HCT116 (cell line): ENCODE results near the gene DEXI. TPM values are rescaled to one million over a fixed set of nuclear protein-coding genes. Genes with fewer than 3 reads are reported as not detected.

Source experiments
- ATAC-seq: fragments of 200-7000 bp; cut with Tn5 transposase; 2 replicates; pipeline ENCODE4 v1.9.1; 2020; ENCODE audit warnings: mild to moderate bottlenecking, moderate library complexity
- BruUV-seq: library from RNA; stranded (reverse); fragments of 400-500 nt; replicated peaks from 2 replicates; lab custom pipeline; 2021; lab: Mats Ljungman, UMichigan
- CTCF ChIA-PET: fragments of 300-600 bp; sonication (Branson Sonifier 250); formaldehyde crosslinking; loops from one replicate; lab custom pipeline; 2021; ENCODE audit warnings: antibody characterized with exemption; lab: Charles Lee
- POLR2A ChIA-PET: fragments of 300-600, 350-600 bp; sonication (Branson Sonifier 250); formaldehyde crosslinking; loops from one replicate; lab custom pipeline; 2021; ENCODE audit warnings: antibody characterized with exemption; lab: Charles Lee
- RAD21 ChIA-PET, 2 experiments: fragments of 300-600 bp; sonication (Branson Sonifier 250); formaldehyde crosslinking; loops; one replicate each; lab custom pipeline; 2023; ENCODE audit warnings: low total read pairs in 2 of 2; ENCODE audit not compliant: uncharacterized antibody in 2 of 2, unreplicated experiment in 2 of 2, low non-redundant PET in 1 of 2; lab: Charles Lee
- DNase-seq: peaks from one replicate; pipeline ENCODE4 v3.0.0-alpha.2; 2010; ENCODE audit warnings: low read depth, low spot score
- H2AFZ ChIP-seq: fragments of 200-600 bp; shearing (Covaris generic), sonication (generic); 2 replicates; pipeline ENCODE4 v1.6.1; 2017; ENCODE audit warnings: low read depth, mixed run types, mixed read lengths, antibody characterized with exemption, low read length; ENCODE audit not compliant: poor library complexity, severe bottlenecking
- H3K27ac ChIP-seq: 2 replicates; pipeline ENCODE4 v1.5.1; 2012; ENCODE audit warnings: low read depth, low read length
- H3K27me3 ChIP-seq: fragments of 200-600 bp; sonication (generic); 2 replicates; pipeline ENCODE4 v1.6.1; 2016; ENCODE audit warnings: mixed run types, low read length, mixed read lengths; ENCODE audit not compliant: insufficient read depth
- H3K36me3 ChIP-seq, 2 experiments: fragments of 200-500 bp in 1 of 2; fragments of 200-600 bp in 1 of 2; sonication (Bioruptor generic) in 1 of 2; sonication (generic) in 1 of 2; 2 replicates each; pipeline versions ENCODE4 v1.5.1 to v1.6.1; 2014 to 2016; ENCODE audit warnings: low read length in 2 of 2, inconsistent platforms in 1 of 2, mixed read lengths in 1 of 2, mixed run types in 1 of 2; ENCODE audit not compliant: insufficient read depth in 2 of 2, control insufficient read depth in 1 of 2
- H3K4me1 ChIP-seq, 2 experiments: fragments of 200-600 bp in 1 of 2; sonication (generic) in 1 of 2; 2 replicates each; pipeline versions ENCODE4 v1.5.1 to v1.6.1; 2012 to 2017; ENCODE audit warnings: low read length in 2 of 2, inconsistent platforms in 1 of 2, mild to moderate bottlenecking in 1 of 2, mixed read lengths in 1 of 2, mixed run types in 1 of 2, moderate library complexity in 1 of 2; ENCODE audit not compliant: insufficient read depth in 2 of 2, control insufficient read depth in 1 of 2
- H3K4me2 ChIP-seq: fragments of 200-600 bp; sonication (generic); 2 replicates; pipeline ENCODE4 v1.6.1; 2017; ENCODE audit warnings: mixed run types, low read length, mixed read lengths
- H3K4me3 ChIP-seq, 2 experiments: fragments of 200-600 bp in 1 of 2; sonication (generic) in 1 of 2; replicated peaks in 1 of 2; 2 replicates each; pipeline ENCODE4 v1.5.1; 2011 to 2016; ENCODE audit warnings: low read length in 2 of 2, control low read depth in 1 of 2, low read depth in 1 of 2, mild to moderate bottlenecking in 1 of 2, mixed read lengths in 1 of 2, mixed run types in 1 of 2
- H3K79me2 ChIP-seq: fragments of 200-600 bp; sonication (generic); 2 replicates; pipeline ENCODE4 v1.6.1; 2017; ENCODE audit warnings: mild to moderate bottlenecking, mixed run types, low read length, moderate library complexity, mixed read lengths; ENCODE audit not compliant: insufficient read depth
- H3K9ac ChIP-seq: fragments of 200-600 bp; sonication (generic); 2 replicates; pipeline ENCODE4 v1.6.1; 2016; ENCODE audit warnings: low read length, mixed read lengths
- H3K9me2 ChIP-seq: fragments of 200-600 bp; sonication (generic), shearing (Covaris generic); 2 replicates; pipeline ENCODE4 v1.6.1; 2017; ENCODE audit warnings: mixed run types, mild to moderate bottlenecking, moderate library complexity; ENCODE audit not compliant: insufficient read depth
- H3K9me3 ChIP-seq, 2 experiments: fragments of 200-500 bp in 1 of 2; fragments of 200-600 bp in 1 of 2; sonication (Bioruptor generic) in 1 of 2; sonication (generic) in 1 of 2; 2 replicates each; pipeline ENCODE4 v1.6.1; 2014 to 2017; ENCODE audit warnings: low read length in 2 of 2, mixed read lengths in 2 of 2, inconsistent platforms in 1 of 2, low read depth in 1 of 2, mild to moderate bottlenecking in 1 of 2, mixed run types in 1 of 2, moderate library complexity in 1 of 2; ENCODE audit not compliant: control insufficient read depth in 1 of 2, insufficient read depth in 1 of 2
- H4K20me1 ChIP-seq: fragments of 200-600 bp; sonication (generic), shearing (Covaris generic); 2 replicates; pipeline ENCODE4 v1.6.1; 2017; ENCODE audit warnings: mixed run types, mild to moderate bottlenecking, moderate library complexity; ENCODE audit not compliant: insufficient read depth
- CBX3 ChIP-seq: IDR thresholded peaks from 2 replicates; pipeline ENCODE4 v1.6.1; 2012; ENCODE audit warnings: low read depth
- CEBPB ChIP-seq: IDR thresholded peaks from 2 replicates; pipeline ENCODE4 v1.6.1; 2012; ENCODE audit warnings: low read depth
- EGR1 ChIP-seq: IDR thresholded peaks from 2 replicates; pipeline ENCODE4 v1.6.1; 2012; ENCODE audit warnings: low read depth
- ELF1 ChIP-seq: IDR thresholded peaks from 2 replicates; pipeline ENCODE4 v1.6.1; 2012; ENCODE audit warnings: low read depth, borderline replicate concordance
- EZH2 ChIP-seq: fragments of 200-600 bp; sonication (generic); IDR thresholded peaks from 2 replicates; pipeline ENCODE4 v1.6.1; 2017; ENCODE audit warnings: antibody characterized with exemption, mixed run types
- FOSL1 ChIP-seq: IDR thresholded peaks from 2 replicates; pipeline ENCODE4 v1.6.1; 2012; ENCODE audit warnings: low read depth
- RAD21 ChIP-seq: IDR thresholded peaks from 2 replicates; pipeline ENCODE4 v1.6.1; 2012; ENCODE audit warnings: low read depth, mild to moderate bottlenecking
- SIN3A ChIP-seq: IDR thresholded peaks from 2 replicates; pipeline ENCODE4 v1.6.1; 2012; ENCODE audit warnings: low read depth
- ZFX ChIP-seq: fragments of 450-650 bp; IDR thresholded peaks from 2 replicates; pipeline ENCODE4 v1.6.1; 2017
- ZNF274 ChIP-seq: fragments of 200-500 bp; sonication (Bioruptor generic); IDR thresholded peaks from 2 replicates; pipeline ENCODE4 v1.6.1; 2014; ENCODE audit warnings: mild to moderate bottlenecking, low read depth, low read length, inconsistent platforms
- intact Hi-C: fragments of 100-400 bp; cut with micrococcal nuclease; formaldehyde crosslinking; loops from 2 replicates; pipeline ENCODE4 v1.10.0; 2022
- total RNA-seq: library from RNA; stranded (reverse); gene quantifications from one replicate; pipeline ENCODE4 v1.2.1, GENCODE V29; 2021; ENCODE audit not compliant: unreplicated experiment
- TF ChIP-seq, protein P1 (sequence below): IDR thresholded peaks from 2 replicates; pipeline ENCODE4 v1.6.1; 2012
- TF ChIP-seq, protein P2 (sequence below): IDR thresholded peaks from 2 replicates; pipeline ENCODE4 v1.6.1; 2012
- TF ChIP-seq, protein P3 (sequence below), 3 experiments: fragments of 200-600 bp in 1 of 3; sonication (generic) in 1 of 3; IDR thresholded peaks in 2 of 3; conservative IDR thresholded peaks in 1 of 3; 2 replicates each; pipeline ENCODE4 v1.5.1; 2012 to 2017; ENCODE audit warnings: low read depth in 2 of 3, low read length in 2 of 3, antibody characterized with exemption in 1 of 3, borderline replicate concordance in 1 of 3, control low read depth in 1 of 3, mild to moderate bottlenecking in 1 of 3, mixed read lengths in 1 of 3, mixed run types in 1 of 3, moderate library complexity in 1 of 3; ENCODE audit not compliant: insufficient read depth in 1 of 3
- TF ChIP-seq, protein P4 (sequence below): IDR thresholded peaks from 2 replicates; pipeline ENCODE4 v1.6.1; 2012; ENCODE audit warnings: low read depth

Gene DEXI
- total RNA-seq, 1 experiment from 2014 or later = 37.8 TPM

DNA sequence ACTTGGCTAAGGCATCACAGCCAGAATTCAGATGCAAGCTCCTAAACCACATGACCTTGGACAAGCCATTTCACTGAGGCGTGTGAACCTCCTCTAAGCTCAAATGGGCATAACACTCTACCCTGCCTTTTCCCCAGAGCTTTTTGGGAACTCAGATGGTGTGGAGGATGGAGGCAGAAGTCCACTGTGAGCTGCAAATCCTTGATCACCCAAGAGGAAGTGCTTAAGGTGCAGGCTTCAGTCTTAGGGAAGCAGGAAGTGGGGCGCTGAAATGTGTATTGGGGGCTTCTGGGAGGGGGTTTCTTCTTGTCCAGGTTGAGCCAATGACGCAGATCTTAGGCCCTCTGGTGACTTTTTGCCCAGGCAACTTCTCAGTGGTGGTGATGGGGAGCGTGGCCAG lies 52.4 kb downstream of the DEXI start:
- Histone ChIP-seq H3K27me3 (peaks cover 40% of the 10 kb centered on the region; the same call in 1 of the 2 replicates), H4K20me1 (no peaks in the 10 kb centered on the region), H3K79me2 (no peaks in the 10 kb centered on the region), H3K4me3 (no peak overlapping the region), H3K4me1 (no peaks in the 10 kb centered on the region), H3K27ac (no peak overlapping the region), H3K9ac (no peak overlapping the region), H3K9me3 (no peaks in the 10 kb centered on the region), H3K9me2 (no peaks in the 10 kb centered on the region), H2AFZ (no peak overlapping the region), H3K36me3 (no peaks in the 10 kb centered on the region), H3K4me2 (no peak overlapping the region)
- POLR2A ChIA-PET = no interaction called here
- no TSS peak for BruUV-seq
- ATAC-seq (no peak), DNase-seq (no peak)
- intact Hi-C loops = no loop called here
- CTCF ChIA-PET = no interaction called here
- RAD21 ChIA-PET = no interaction called here
- TF ChIP-seq CBX3 (no peak), ZNF274 (no peak), EZH2 (no peak), ELF1 (no peak), SIN3A (no peak), CEBPB (no peak), ZFX (no peak), FOSL1 (no peak)
- TF ChIP-seq, protein P1, sequence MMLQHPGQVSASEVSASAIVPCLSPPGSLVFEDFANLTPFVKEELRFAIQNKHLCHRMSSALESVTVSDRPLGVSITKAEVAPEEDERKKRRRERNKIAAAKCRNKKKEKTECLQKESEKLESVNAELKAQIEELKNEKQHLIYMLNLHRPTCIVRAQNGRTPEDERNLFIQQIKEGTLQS = no peak
- TF ChIP-seq, protein P2, sequence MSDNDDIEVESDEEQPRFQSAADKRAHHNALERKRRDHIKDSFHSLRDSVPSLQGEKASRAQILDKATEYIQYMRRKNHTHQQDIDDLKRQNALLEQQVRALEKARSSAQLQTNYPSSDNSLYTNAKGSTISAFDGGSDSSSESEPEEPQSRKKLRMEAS = no peak

DNA sequence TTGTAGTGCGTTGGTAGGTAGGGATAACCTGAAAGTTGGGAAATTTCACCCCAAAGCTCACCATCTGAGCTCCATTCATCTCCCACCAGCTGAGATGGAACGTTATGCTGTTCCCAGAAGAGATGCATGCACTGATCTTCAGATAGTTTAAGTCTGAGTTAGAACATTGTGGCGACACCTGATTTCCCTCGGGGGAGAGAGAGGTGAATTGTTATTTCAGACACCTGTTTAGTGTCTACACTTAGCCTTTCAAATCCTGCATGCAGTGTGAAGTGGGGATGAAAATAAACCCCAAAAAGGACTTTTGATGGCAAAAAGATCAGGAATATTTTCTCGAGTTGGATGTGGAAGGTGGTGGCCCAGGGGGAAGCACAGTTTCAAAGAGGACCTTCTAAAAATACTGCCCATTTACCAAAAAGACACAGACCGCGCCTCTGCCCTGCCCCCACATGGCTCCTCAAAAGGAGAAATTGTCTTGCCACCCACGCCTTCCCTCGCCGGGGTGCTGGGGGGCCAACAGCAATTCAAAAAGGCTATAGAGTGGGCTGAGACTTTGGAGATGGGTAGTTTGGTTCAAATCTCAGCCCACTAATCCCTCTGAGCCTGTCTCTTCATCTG lies 53.8 kb downstream of the DEXI start:
- Histone ChIP-seq H3K9ac (no peak overlapping the region), H3K4me1 (no peaks in the 10 kb centered on the region), H3K9me3 (no peaks in the 10 kb centered on the region), H3K9me2 (no peaks in the 10 kb centered on the region), H4K20me1 (no peaks in the 10 kb centered on the region), H3K36me3 (no peaks in the 10 kb centered on the region), H2AFZ (no peak overlapping the region), H3K4me3 (no peak overlapping the region), H3K27me3 (peaks cover 42% of the 10 kb centered on the region; the same call in 1 of the 2 replicates), H3K27ac (no peak overlapping the region), H3K4me2 (no peak overlapping the region), H3K79me2 (no peaks in the 10 kb centered on the region)
- no peak for DNase-seq
- no TSS peak for BruUV-seq
- POLR2A ChIA-PET = no interaction called here
- intact Hi-C loops = no loop called here
- ATAC-seq = no peak
- RAD21 ChIA-PET = no interaction called here
- CTCF ChIA-PET = no interaction called here
- TF ChIP-seq, protein P2 = no peak
- TF ChIP-seq RAD21 (no peak), EGR1 (no peak), ZFX (no peak), SIN3A (no peak), ZNF274 (no peak)
- TF ChIP-seq, protein P3, sequence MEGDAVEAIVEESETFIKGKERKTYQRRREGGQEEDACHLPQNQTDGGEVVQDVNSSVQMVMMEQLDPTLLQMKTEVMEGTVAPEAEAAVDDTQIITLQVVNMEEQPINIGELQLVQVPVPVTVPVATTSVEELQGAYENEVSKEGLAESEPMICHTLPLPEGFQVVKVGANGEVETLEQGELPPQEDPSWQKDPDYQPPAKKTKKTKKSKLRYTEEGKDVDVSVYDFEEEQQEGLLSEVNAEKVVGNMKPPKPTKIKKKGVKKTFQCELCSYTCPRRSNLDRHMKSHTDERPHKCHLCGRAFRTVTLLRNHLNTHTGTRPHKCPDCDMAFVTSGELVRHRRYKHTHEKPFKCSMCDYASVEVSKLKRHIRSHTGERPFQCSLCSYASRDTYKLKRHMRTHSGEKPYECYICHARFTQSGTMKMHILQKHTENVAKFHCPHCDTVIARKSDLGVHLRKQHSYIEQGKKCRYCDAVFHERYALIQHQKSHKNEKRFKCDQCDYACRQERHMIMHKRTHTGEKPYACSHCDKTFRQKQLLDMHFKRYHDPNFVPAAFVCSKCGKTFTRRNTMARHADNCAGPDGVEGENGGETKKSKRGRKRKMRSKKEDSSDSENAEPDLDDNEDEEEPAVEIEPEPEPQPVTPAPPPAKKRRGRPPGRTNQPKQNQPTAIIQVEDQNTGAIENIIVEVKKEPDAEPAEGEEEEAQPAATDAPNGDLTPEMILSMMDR (IDR thresholded peaks at IDR 0.05 in 2 of 3, conservative IDR thresholded peaks at IDR 0.05 in 1 of 3; ENCODE audit: borderline replicate concordance in 1 of 3, insufficient read depth in 1 of 3, low read depth in 2 of 3, low read length in 2 of 3) = no peak
- TF ChIP-seq, protein P4, sequence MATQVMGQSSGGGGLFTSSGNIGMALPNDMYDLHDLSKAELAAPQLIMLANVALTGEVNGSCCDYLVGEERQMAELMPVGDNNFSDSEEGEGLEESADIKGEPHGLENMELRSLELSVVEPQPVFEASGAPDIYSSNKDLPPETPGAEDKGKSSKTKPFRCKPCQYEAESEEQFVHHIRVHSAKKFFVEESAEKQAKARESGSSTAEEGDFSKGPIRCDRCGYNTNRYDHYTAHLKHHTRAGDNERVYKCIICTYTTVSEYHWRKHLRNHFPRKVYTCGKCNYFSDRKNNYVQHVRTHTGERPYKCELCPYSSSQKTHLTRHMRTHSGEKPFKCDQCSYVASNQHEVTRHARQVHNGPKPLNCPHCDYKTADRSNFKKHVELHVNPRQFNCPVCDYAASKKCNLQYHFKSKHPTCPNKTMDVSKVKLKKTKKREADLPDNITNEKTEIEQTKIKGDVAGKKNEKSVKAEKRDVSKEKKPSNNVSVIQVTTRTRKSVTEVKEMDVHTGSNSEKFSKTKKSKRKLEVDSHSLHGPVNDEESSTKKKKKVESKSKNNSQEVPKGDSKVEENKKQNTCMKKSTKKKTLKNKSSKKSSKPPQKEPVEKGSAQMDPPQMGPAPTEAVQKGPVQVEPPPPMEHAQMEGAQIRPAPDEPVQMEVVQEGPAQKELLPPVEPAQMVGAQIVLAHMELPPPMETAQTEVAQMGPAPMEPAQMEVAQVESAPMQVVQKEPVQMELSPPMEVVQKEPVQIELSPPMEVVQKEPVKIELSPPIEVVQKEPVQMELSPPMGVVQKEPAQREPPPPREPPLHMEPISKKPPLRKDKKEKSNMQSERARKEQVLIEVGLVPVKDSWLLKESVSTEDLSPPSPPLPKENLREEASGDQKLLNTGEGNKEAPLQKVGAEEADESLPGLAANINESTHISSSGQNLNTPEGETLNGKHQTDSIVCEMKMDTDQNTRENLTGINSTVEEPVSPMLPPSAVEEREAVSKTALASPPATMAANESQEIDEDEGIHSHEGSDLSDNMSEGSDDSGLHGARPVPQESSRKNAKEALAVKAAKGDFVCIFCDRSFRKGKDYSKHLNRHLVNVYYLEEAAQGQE = no peak
